IMR-90 (cell line): Measurements from ENCODE around the gene GPC6. TPM values are rescaled to one million over a fixed set of nuclear protein-coding genes. Genes with fewer than 3 reads are reported as not detected.

Experiments
- ATAC-seq: fragments of 200-7000 bp; cut with Tn5 transposase; 2 replicates; pipeline ENCODE4 v1.9.1; 2020; ENCODE audit warnings: low read depth, mild to moderate bottlenecking, moderate library complexity
- BruUV-seq: library from RNA; stranded (reverse); fragments of 400-500 nt; replicated peaks from 2 replicates; lab custom pipeline; 2021; lab: Mats Ljungman, UMichigan
- CTCF ChIA-PET: fragments of 300-600 bp; formaldehyde crosslinking; extraction: SDS; loops from one replicate; lab custom pipeline; 2021; ENCODE audit warnings: antibody characterized with exemption; lab: Yijun Ruan, JAX
- POLR2A ChIA-PET: fragments of 300-600 bp; sonication (Branson Sonifier 250); formaldehyde crosslinking; loops from one replicate; lab custom pipeline; 2022; ENCODE audit warnings: antibody characterized with exemption; ENCODE audit not compliant: unreplicated experiment; lab: Charles Lee
- DNase-seq: peaks from one replicate; pipeline ENCODE4 v3.0.0; 2013
- H2AFZ ChIP-seq: replicated peaks from 2 replicates; pipeline ENCODE3; 2013; ENCODE audit warnings: low read length, mild to moderate bottlenecking; ENCODE audit not compliant: poor library complexity
- H2AK5ac ChIP-seq: 2 replicates; pipeline ENCODE4 v1.6.1; 2013; ENCODE audit warnings: low read depth, low read length, inconsistent platforms
- H2AK9ac ChIP-seq: replicated peaks from 2 replicates; pipeline ENCODE3; 2013; ENCODE audit warnings: mild to moderate bottlenecking, low read depth, low read length, moderate library complexity; ENCODE audit not compliant: poor library complexity
- H2BK120ac ChIP-seq: 2 replicates; pipeline ENCODE4 v1.6.1; 2013; ENCODE audit warnings: low read depth, low read length, inconsistent platforms
- H2BK15ac ChIP-seq: 3 replicates; pipeline ENCODE4 v1.6.1; 2013; ENCODE audit warnings: low read depth, low read length, inconsistent platforms
- H2BK20ac ChIP-seq: 2 replicates; pipeline ENCODE4 v1.6.1; 2013; ENCODE audit warnings: low read depth, mild to moderate bottlenecking, inconsistent platforms, low read length, moderate library complexity
- H2BK5ac ChIP-seq: 2 replicates; pipeline ENCODE4 v1.6.1; 2013; ENCODE audit warnings: mild to moderate bottlenecking, low read depth, low read length, inconsistent platforms; ENCODE audit not compliant: poor library complexity, severe bottlenecking
- H3K14ac ChIP-seq: replicated peaks from 2 replicates; pipeline ENCODE4 v1.6.1; 2013; ENCODE audit warnings: low read depth, low read length, inconsistent platforms
- H3K18ac ChIP-seq: 2 replicates; pipeline ENCODE4 v1.6.1; 2013; ENCODE audit warnings: low read depth, low read length, control low read depth
- H3K23ac ChIP-seq: 2 replicates; pipeline ENCODE4 v1.6.1; 2013; ENCODE audit warnings: low read depth, low read length, inconsistent platforms
- H3K27ac ChIP-seq: 2 replicates; pipeline ENCODE4 v1.5.1; 2013; ENCODE audit warnings: mild to moderate bottlenecking, control low read depth, low read length; ENCODE audit not compliant: insufficient read depth
- H3K27me3 ChIP-seq: 2 replicates; pipeline ENCODE4 v1.6.1; 2013; ENCODE audit warnings: low read length; ENCODE audit not compliant: control insufficient read depth, insufficient read depth
- H3K36me3 ChIP-seq: 2 replicates; pipeline ENCODE4 v1.6.1; 2013; ENCODE audit warnings: low read length, mixed read lengths; ENCODE audit not compliant: control insufficient read depth, insufficient read depth
- H3K4ac ChIP-seq: 2 replicates; pipeline ENCODE4 v1.6.1; 2013; ENCODE audit warnings: low read depth, low read length, inconsistent platforms
- H3K4me1 ChIP-seq: 2 replicates; pipeline ENCODE4 v1.6.1; 2013; ENCODE audit warnings: low read length, mixed read lengths; ENCODE audit not compliant: control insufficient read depth, insufficient read depth
- H3K4me2 ChIP-seq: 2 replicates; pipeline ENCODE4 v1.6.1; 2013; ENCODE audit warnings: low read depth, mild to moderate bottlenecking, control low read depth, low read length, moderate library complexity
- H3K4me3 ChIP-seq: 2 replicates; pipeline ENCODE4 v1.5.1; 2013; ENCODE audit warnings: low read depth, mild to moderate bottlenecking, control low read depth, low read length, moderate library complexity; ENCODE audit not compliant: insufficient read depth
- H3K56ac ChIP-seq: 2 replicates; pipeline ENCODE4 v1.6.1; 2013; ENCODE audit warnings: low read length, inconsistent platforms; ENCODE audit not compliant: insufficient read depth; ENCODE audit errors: extremely low read depth
- H3K79me1 ChIP-seq, 2 experiments: 2 replicates each; pipeline ENCODE4 v1.6.1; 2013; ENCODE audit warnings: low read length in 2 of 2, inconsistent platforms in 1 of 2, low read depth in 1 of 2
- H3K9ac ChIP-seq: 2 replicates; pipeline ENCODE4 v1.6.1; 2013; ENCODE audit warnings: low read depth, low read length, control low read depth
- H3K9me1 ChIP-seq: 2 replicates; pipeline ENCODE4 v1.6.1; 2013; ENCODE audit warnings: low read length, inconsistent platforms; ENCODE audit not compliant: insufficient read depth
- H3K9me3 ChIP-seq: 2 replicates; pipeline ENCODE4 v1.6.1; 2013; ENCODE audit warnings: low read length; ENCODE audit not compliant: control insufficient read depth, insufficient read depth
- H4K20me1 ChIP-seq: 2 replicates; pipeline ENCODE4 v1.6.1; 2013; ENCODE audit warnings: low read length, inconsistent platforms; ENCODE audit not compliant: insufficient read depth
- H4K5ac ChIP-seq: 2 replicates; pipeline ENCODE4 v1.6.1; 2013; ENCODE audit warnings: mild to moderate bottlenecking, low read depth, low read length, control low read depth
- H4K8ac ChIP-seq, 2 experiments: 2 replicates each; pipeline ENCODE4 v1.6.1; 2013; ENCODE audit warnings: low read depth in 2 of 2, low read length in 2 of 2, control low read depth in 1 of 2, inconsistent platforms in 1 of 2
- H4K91ac ChIP-seq: 2 replicates; pipeline ENCODE4 v1.6.1; 2013; ENCODE audit warnings: low read depth, low read length, inconsistent platforms; ENCODE audit not compliant: insufficient read depth
- BHLHE40 ChIP-seq: fragments of 150-350 bp; IDR thresholded peaks from 2 replicates; pipeline ENCODE4 v1.6.1; 2016; ENCODE audit warnings: mild to moderate bottlenecking, low read depth, low read length
- CEBPB ChIP-seq: IDR thresholded peaks from 2 replicates; pipeline ENCODE4 v1.6.1; 2012; ENCODE audit warnings: low read depth, low read length, improper control_type of control experiment
- CHD1 ChIP-seq: IDR thresholded peaks from 2 replicates; pipeline ENCODE4 v1.6.1; 2012; ENCODE audit warnings: low read depth, low read length, improper control_type of control experiment
- FOS ChIP-seq: fragments of 150-350 bp; IDR thresholded peaks from 2 replicates; pipeline ENCODE4 v1.6.1; 2016; ENCODE audit warnings: low read depth, low read length
- MAFK ChIP-seq: IDR thresholded peaks from 2 replicates; pipeline ENCODE4 v1.6.1; 2012; ENCODE audit warnings: low read depth, low read length, improper control_type of control experiment
- MAZ ChIP-seq: IDR thresholded peaks from 2 replicates; pipeline ENCODE4 v1.6.1; 2012; ENCODE audit warnings: low read depth, mild to moderate bottlenecking, low read length, improper control_type of control experiment, moderate library complexity, borderline replicate concordance
- MXI1 ChIP-seq: IDR thresholded peaks from 2 replicates; pipeline ENCODE4 v1.6.1; 2012; ENCODE audit warnings: low read depth, mild to moderate bottlenecking, low read length, moderate library complexity, borderline replicate concordance
- NFE2L2 ChIP-seq: fragments of 150-350 bp; IDR thresholded peaks from 2 replicates; pipeline ENCODE4 v1.6.1; 2016; ENCODE audit warnings: low read depth, mild to moderate bottlenecking, low read length
- POLR2A ChIP-seq: IDR thresholded peaks from 2 replicates; pipeline ENCODE4 v1.6.1; 2012; ENCODE audit warnings: mild to moderate bottlenecking, low read depth, low read length
- RAD21 ChIP-seq: IDR thresholded peaks from 2 replicates; pipeline ENCODE4 v1.6.1; 2012; ENCODE audit warnings: low read length, improper control_type of control experiment
- RCOR1 ChIP-seq: IDR thresholded peaks from 2 replicates; pipeline ENCODE4 v1.6.1; 2012; ENCODE audit warnings: mild to moderate bottlenecking, low read length, improper control_type of control experiment; ENCODE audit not compliant: insufficient replicate concordance
- RFX5 ChIP-seq: IDR thresholded peaks from 2 replicates; pipeline ENCODE4 v1.8.0; 2012; ENCODE audit warnings: low read depth, mild to moderate bottlenecking, low read length, moderate library complexity
- SMC3 ChIP-seq: fragments of 150-350 bp; IDR thresholded peaks from 2 replicates; pipeline ENCODE4 v1.6.1; 2016; ENCODE audit warnings: low read depth, mild to moderate bottlenecking, antibody characterized with exemption, low read length, moderate library complexity
- WGBS, 2 experiments: methylation state at CpG; one replicate each; pipeline versions ENCODE4 v1.1.5 to v1.1.7; 2013; ENCODE audit warnings: missing lambda C conversion rate in 2 of 2; ENCODE audit not compliant: insufficient read length in 1 of 2; ENCODE audit errors: extremely low coverage in 2 of 2; 5-methylcytosine and 5-hydroxymethylcytosine counted together
- dilution Hi-C: fragments of 300-500 bp; cut with HindIII; formaldehyde crosslinking; loops from one replicate; pipeline ENCODE4 v1.14.3; 2018; ENCODE audit warnings: low sequenced_read_pairs; ENCODE audit not compliant: unreplicated experiment
- in situ Hi-C: fragments of 300-500 bp; cut with MboI; formaldehyde crosslinking; loops from 3 replicates; pipeline ENCODE4 v1.14.3; 2019; ENCODE audit warnings: low sequenced_read_pairs, inconsistent platforms, mixed read lengths
- intact Hi-C: fragments of 100-400 bp; cut with micrococcal nuclease; formaldehyde crosslinking; loops from 2 replicates; pipeline ENCODE4 v1.10.0; 2022
- polyA plus RNA-seq, 3 experiments: library from polyadenylated mRNA; depleted of rRNA; stranded (reverse); fragments of >200 nt; gene quantifications; 2 replicates each; pipeline ENCODE4 v1.2.3, GENCODE V29; 2012; ENCODE audit warnings: low replicate concordance in 1 of 3
- total RNA-seq: library from RNA; depleted of rRNA; stranded (reverse); fragments of >200 nt; gene quantifications from 2 replicates; pipeline ENCODE4 v1.2.3, GENCODE V29; 2012
- TF ChIP-seq, protein P1 (sequence below): fragments of 150-350 bp; IDR thresholded peaks from 2 replicates; pipeline ENCODE4 v1.6.1; 2017; ENCODE audit warnings: mild to moderate bottlenecking, antibody characterized with exemption, low read length, low read depth
- TF ChIP-seq, protein P2 (sequence below): conservative IDR thresholded peaks from 2 replicates; pipeline ENCODE4 v1.5.1; 2012; ENCODE audit warnings: mild to moderate bottlenecking, low read depth, low read length, improper control_type of control experiment
- TF ChIP-seq, protein P3 (sequence below): fragments of 150-350 bp; IDR thresholded peaks from 2 replicates; pipeline ENCODE4 v1.6.1; 2016; ENCODE audit warnings: low read depth, mild to moderate bottlenecking, low read length, moderate library complexity, borderline replicate concordance

The GPC6 gene
- total and polyA plus RNA-seq, 2 of the 4 experiments (the other 2 are of a cell fraction) = 14.9 to 39.4 TPM

DNA sequence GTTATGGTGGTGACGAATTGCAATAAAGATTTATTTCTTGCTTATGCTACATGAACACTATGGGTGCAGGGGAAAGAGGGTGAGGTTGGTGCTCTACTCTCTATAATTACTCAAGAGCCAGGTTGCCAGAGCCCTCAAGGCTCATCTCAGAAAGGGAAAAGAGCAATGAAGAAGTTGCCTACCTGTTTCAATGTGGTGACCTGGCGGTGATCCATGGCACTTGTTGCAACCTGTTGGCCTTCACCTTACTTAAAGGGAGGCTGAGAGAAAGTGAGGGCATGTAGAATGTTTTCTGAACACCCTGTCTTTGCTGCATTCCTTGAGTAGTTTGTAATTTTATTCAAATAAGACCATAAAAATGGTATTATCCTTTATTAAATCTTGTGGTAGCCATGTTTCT is 394.4 kb downstream of the GPC6 start:
- intact Hi-C loops = no loop called here
- H3K23ac ChIP-seq = no peak overlapping the region
- no peak overlapping the region for H3K56ac ChIP-seq
- no peaks in the 10 kb centered on the region for H3K9me3 ChIP-seq
- no peak overlapping the region for H2BK5ac ChIP-seq
- no peak for DNase-seq
- H3K4me2 ChIP-seq = no peak overlapping the region
- no peak overlapping the region for H2AFZ ChIP-seq
- ChIA-PET CTCF (no interaction called here), POLR2A (no interaction called here)
- no peak overlapping the region for H4K8ac ChIP-seq
- H2AK9ac ChIP-seq = no peak overlapping the region
- no peaks in the 10 kb centered on the region for H3K27me3 ChIP-seq
- H4K91ac ChIP-seq = no peak overlapping the region
- no peaks in the 10 kb centered on the region for H3K4me1 ChIP-seq
- no peak overlapping the region for H2BK120ac ChIP-seq
- no peak overlapping the region for H3K9ac ChIP-seq
- no peak overlapping the region for H3K18ac ChIP-seq
- H3K27ac ChIP-seq = no peak overlapping the region
- dilution Hi-C loops = no loop called here
- in situ Hi-C loops = no loop called here
- TF ChIP-seq NFE2L2 = no peak
- TF ChIP-seq CHD1 = no peak
- TF ChIP-seq FOS = no peak
- no peak for TF ChIP-seq RAD21
- TF ChIP-seq MAZ = no peak
- TF ChIP-seq MXI1 = no peak
- TF ChIP-seq, protein P1, sequence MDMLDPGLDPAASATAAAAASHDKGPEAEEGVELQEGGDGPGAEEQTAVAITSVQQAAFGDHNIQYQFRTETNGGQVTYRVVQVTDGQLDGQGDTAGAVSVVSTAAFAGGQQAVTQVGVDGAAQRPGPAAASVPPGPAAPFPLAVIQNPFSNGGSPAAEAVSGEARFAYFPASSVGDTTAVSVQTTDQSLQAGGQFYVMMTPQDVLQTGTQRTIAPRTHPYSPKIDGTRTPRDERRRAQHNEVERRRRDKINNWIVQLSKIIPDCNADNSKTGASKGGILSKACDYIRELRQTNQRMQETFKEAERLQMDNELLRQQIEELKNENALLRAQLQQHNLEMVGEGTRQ = no peak
- TF ChIP-seq POLR2A = no peak
- TF ChIP-seq CEBPB = no peak
- TF ChIP-seq MAFK = no peak
- TF ChIP-seq, protein P2, sequence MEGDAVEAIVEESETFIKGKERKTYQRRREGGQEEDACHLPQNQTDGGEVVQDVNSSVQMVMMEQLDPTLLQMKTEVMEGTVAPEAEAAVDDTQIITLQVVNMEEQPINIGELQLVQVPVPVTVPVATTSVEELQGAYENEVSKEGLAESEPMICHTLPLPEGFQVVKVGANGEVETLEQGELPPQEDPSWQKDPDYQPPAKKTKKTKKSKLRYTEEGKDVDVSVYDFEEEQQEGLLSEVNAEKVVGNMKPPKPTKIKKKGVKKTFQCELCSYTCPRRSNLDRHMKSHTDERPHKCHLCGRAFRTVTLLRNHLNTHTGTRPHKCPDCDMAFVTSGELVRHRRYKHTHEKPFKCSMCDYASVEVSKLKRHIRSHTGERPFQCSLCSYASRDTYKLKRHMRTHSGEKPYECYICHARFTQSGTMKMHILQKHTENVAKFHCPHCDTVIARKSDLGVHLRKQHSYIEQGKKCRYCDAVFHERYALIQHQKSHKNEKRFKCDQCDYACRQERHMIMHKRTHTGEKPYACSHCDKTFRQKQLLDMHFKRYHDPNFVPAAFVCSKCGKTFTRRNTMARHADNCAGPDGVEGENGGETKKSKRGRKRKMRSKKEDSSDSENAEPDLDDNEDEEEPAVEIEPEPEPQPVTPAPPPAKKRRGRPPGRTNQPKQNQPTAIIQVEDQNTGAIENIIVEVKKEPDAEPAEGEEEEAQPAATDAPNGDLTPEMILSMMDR = no peak
- TF ChIP-seq RCOR1 = no peak
- TF ChIP-seq, protein P3, sequence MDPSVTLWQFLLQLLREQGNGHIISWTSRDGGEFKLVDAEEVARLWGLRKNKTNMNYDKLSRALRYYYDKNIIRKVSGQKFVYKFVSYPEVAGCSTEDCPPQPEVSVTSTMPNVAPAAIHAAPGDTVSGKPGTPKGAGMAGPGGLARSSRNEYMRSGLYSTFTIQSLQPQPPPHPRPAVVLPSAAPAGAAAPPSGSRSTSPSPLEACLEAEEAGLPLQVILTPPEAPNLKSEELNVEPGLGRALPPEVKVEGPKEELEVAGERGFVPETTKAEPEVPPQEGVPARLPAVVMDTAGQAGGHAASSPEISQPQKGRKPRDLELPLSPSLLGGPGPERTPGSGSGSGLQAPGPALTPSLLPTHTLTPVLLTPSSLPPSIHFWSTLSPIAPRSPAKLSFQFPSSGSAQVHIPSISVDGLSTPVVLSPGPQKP = no peak
- no peak for TF ChIP-seq BHLHE40
- TF ChIP-seq SMC3 = no peak
- TF ChIP-seq RFX5 = no peak
- no peak overlapping the region for H2BK20ac ChIP-seq
- H3K14ac ChIP-seq = no peak overlapping the region
- H2BK15ac ChIP-seq = no peak overlapping the region
- no peak overlapping the region for H4K5ac ChIP-seq
- H3K36me3 ChIP-seq = no peaks in the 10 kb centered on the region
- no peaks in the 10 kb centered on the region for H3K9me1 ChIP-seq
- H2AK5ac ChIP-seq = no peak overlapping the region
- no peaks in the 10 kb centered on the region for H3K79me1 ChIP-seq
- no peaks in the 10 kb centered on the region for H4K20me1 ChIP-seq
- no peak overlapping the region for H3K4me3 ChIP-seq
- 100% methylated on average over 1 of the region's 2 CpGs; no CpG with 5 or more reads in 1 of the 2 experiments for WGBS, 2 experiments
- no peak for ATAC-seq
- BruUV-seq = no TSS peak
- H3K4ac ChIP-seq = no peak overlapping the region
